ENCODE results near the gene KMT2B.

DNA sequence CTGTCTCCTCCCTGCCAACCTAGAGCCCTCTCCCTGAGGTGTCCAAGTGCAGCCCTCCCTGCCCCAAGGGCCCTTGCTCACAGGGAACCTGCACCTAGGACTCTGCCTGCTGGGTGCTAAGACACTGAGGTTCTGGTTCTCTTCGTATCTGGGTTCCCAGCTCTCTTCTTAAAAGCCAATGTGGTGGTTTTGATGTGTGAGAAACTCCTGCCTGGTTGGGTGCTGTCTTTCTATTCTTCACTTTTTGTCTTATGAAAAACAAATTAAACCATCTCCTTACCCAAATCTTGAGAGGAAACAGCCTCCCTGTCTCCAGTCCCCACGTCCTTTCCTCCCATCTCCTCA, 4.3 kb upstream of the KMT2B start:
- TF ChIP-seq CTCF (IDR thresholded peaks at IDR 0.05) (no peak), POLR2A (IDR thresholded peaks at IDR 0.05) (no peak)
